ENCODE results near the gene RGCC. TPM values are rescaled to one million over a fixed set of nuclear protein-coding genes. Genes with fewer than 3 reads are reported as not detected.
"Not testable (repeated sequence)": the region's sequence is repeated elsewhere in the genome, so short reads cannot be mapped to it uniquely, and the experiment has no call there.

Gene RGCC
- total RNA-seq, 1 donor from 2014 or later: 184 TPM

DNA sequence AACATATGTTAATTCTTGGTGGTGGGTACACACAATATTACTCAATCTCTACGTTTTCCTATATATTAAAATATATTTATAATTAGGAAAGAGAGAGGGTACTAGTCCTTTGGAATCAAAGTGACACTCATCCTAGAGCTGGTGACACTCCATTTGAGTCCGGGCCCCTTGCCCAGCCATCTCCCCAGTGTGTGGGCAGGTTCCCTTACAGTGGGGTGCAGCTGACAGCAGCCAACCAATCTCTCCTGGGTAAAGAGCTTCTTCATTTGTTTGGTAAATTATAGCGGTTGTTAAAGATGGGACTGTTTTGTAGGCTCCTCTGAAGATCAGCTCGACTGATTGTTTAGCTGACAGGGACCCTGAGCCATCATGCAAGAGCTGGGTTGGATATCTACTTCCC lies 37.2 kb upstream of the RGCC start:
- H3K4me1 ChIP-seq: no peaks in the 10 kb centered on the region
- H3K36me3 ChIP-seq: no peaks in the 10 kb centered on the region
- DNase-seq (ENCODE audit: low spot score in 2 of 2): peak in 1 of 2 donors; percentile 34
- H3K9me3 ChIP-seq: no peaks in the 10 kb centered on the region
- no peaks in the 10 kb centered on the region for H3K27me3 ChIP-seq
- intact Hi-C loops (cut with DNase I): no loop called here
- TF ChIP-seq, protein P1, sequence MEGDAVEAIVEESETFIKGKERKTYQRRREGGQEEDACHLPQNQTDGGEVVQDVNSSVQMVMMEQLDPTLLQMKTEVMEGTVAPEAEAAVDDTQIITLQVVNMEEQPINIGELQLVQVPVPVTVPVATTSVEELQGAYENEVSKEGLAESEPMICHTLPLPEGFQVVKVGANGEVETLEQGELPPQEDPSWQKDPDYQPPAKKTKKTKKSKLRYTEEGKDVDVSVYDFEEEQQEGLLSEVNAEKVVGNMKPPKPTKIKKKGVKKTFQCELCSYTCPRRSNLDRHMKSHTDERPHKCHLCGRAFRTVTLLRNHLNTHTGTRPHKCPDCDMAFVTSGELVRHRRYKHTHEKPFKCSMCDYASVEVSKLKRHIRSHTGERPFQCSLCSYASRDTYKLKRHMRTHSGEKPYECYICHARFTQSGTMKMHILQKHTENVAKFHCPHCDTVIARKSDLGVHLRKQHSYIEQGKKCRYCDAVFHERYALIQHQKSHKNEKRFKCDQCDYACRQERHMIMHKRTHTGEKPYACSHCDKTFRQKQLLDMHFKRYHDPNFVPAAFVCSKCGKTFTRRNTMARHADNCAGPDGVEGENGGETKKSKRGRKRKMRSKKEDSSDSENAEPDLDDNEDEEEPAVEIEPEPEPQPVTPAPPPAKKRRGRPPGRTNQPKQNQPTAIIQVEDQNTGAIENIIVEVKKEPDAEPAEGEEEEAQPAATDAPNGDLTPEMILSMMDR (IDR thresholded peaks at IDR 0.05): no peak
- no peak overlapping the region for H3K4me3 ChIP-seq
- H3K27ac ChIP-seq: no peak overlapping the region

DNA sequence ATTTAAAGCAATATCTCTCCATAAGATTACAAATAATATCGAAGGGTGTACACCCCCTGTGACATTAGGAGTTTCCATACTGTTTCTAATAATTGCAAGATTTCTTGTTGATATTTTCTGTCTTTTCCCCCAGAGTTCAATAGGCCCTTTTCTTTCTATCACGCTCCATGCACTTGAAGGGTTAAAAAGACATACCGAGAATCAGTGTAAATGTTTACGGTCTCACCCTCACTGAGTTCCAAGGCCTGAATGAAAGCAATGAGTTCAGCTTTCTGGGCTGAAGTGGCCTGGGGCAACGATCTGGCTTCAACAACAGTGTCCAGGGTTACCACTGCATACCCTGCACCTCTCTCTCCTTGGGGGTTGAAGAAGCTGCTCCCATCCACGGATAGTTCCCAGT lies 36.0 kb upstream of the RGCC start:
- H3K4me1 ChIP-seq; H3K36me3 ChIP-seq; intact Hi-C loops (cut with DNase I); H3K27ac ChIP-seq; H3K27me3 ChIP-seq; DNase-seq (ENCODE audit: low spot score in 2 of 2); H3K4me3 ChIP-seq; H3K9me3 ChIP-seq: not testable (repeated sequence)

DNA sequence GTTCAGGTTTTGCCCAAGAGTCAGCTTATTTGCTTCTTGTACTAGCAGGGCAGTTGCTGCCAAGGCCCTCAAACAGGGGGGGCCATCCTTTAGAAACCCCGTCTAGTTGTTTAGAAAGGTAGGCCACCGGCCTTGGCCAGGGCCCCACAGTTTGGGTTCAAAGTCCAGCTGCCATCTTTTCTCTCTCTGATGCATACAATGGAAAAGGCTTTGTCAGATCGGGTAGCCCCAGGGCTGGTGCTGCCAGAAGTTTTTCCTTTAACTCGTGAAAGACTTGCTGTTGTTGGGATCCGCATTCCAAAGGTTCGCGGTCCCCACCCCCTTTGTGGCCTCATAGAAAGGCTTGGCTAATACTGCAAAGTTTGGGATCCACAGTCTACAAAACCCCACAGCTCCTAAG lies 35.4 kb upstream of the RGCC start:
- H3K27ac ChIP-seq; DNase-seq (ENCODE audit: low spot score in 2 of 2); H3K4me3 ChIP-seq; H3K36me3 ChIP-seq; H3K27me3 ChIP-seq; intact Hi-C loops (cut with DNase I); H3K9me3 ChIP-seq; H3K4me1 ChIP-seq: not testable (repeated sequence)

DNA sequence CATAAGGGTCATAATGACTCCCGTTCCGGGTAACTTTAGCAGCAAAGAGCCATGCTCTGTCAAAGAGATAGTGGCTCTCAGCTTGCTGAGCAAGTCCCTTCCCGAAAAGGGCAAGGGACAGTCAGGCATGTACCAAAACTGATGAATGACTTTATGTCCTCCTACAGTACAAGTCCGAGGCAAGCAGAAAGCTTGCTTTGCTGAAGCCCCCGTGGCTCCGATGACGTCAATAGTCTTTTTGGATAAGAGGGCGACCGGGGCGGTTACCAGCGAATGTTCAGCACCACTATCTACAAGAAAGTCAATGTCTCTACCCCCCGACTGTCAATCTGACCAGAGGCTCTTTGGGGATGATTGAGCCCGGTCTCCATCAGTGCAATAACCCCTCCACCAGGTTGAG lies 34.1 kb upstream of the RGCC start:
- H3K36me3 ChIP-seq; H3K4me3 ChIP-seq; DNase-seq (ENCODE audit: low spot score in 2 of 2); H3K4me1 ChIP-seq; H3K9me3 ChIP-seq; H3K27ac ChIP-seq; intact Hi-C loops (cut with DNase I); H3K27me3 ChIP-seq: not testable (repeated sequence)

DNA sequence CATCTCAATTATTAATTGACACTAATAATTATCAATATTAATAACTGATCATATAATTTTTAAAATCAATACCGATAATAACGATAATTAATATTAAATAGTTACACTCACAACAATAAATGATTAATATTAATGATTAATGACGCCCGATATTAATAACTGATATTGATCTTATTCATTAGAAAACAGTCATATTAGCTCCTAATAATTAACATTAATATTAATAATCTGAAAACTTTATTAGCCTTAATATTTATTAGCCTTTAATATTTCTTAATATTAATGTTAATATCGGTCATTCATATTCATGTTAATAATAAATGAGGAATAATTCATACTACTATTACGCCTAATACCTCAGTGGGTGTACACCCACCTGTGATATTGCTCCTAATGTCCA lies 32.7 kb upstream of the RGCC start:
- H3K4me3 ChIP-seq; DNase-seq (ENCODE audit: low spot score in 2 of 2); H3K27ac ChIP-seq; intact Hi-C loops (cut with DNase I); H3K36me3 ChIP-seq; H3K9me3 ChIP-seq; H3K27me3 ChIP-seq; H3K4me1 ChIP-seq: not testable (repeated sequence)

DNA sequence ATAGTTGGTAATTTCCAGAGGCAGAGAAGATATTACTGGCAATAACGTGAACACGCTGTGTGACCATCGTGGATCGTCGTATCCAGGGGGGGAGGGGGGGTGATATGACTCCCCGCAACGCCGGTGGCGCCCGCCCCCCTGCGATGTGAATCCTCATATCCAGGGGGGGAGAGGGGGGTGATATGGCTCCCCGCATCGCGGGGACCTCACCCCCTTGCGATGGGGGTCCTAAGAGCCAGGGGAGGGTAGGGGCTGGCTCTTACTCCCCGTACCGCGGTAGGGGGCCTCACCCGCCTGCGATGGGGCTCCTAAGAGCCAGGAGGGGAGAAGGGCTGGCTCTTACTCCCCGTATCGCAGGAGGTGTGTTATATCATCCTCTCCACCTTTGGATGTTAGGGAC lies 31.3 kb upstream of the RGCC start:
- H3K9me3 ChIP-seq: no peaks in the 10 kb centered on the region
- H3K4me3 ChIP-seq: no peak overlapping the region
- peaks cover 0 to 3% of the 10 kb centered on the region in 2 donors for H3K4me1 ChIP-seq
- H3K36me3 ChIP-seq: no peaks in the 10 kb centered on the region
- H3K27me3 ChIP-seq: no peaks in the 10 kb centered on the region
- no peak overlapping the region for H3K27ac ChIP-seq
- DNase-seq (ENCODE audit: low spot score in 2 of 2): no peak
- TF ChIP-seq, protein P1 (IDR thresholded peaks at IDR 0.05): no peak
- intact Hi-C loops (cut with DNase I): no loop called here

DNA sequence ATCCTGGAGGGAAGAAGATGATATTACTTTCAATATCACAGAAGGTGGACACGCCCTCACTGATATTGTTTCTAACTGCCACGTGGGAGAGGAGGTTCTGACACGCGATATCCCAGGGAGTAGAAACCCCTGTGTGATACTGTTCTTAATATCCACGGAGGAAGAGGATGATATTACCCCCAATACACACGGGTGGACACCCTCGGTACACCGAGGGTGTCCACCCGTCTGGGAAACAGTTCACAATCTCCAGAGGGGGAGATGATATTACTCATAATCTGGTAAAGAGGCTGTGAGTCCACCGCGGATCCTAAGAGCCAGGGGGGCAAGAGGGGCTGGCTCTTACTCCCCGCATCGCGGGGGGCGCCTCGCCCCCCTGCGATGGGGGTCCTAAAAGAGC lies 29.7 kb upstream of the RGCC start:
- H3K4me3 ChIP-seq: no peak overlapping the region
- TF ChIP-seq, protein P1 (IDR thresholded peaks at IDR 0.05): no peak
- intact Hi-C loops (cut with DNase I): no loop called here

DNA sequence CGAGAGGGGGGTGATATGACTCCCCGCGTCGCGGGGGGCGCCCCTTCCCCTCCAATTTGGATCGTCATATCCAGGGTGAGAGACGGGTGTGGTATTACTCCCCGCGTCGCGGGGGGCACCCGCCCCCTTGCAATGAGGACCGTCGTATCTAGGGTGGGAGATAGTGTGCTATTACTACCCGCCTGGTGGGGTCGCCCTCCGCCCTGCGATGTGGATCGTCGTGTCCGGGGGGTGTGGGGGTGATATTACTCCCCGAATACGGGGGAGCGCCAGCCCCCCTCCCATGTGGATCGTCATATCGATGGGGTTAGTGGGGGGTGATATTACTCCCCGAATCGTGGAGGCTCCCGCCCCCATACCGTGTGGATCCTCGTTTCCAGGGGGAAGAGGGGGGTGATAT lies 29.2 kb upstream of the RGCC start:
- intact Hi-C loops (cut with DNase I): no loop called here
- DNase-seq (ENCODE audit: low spot score in 2 of 2): no peak
- Histone ChIP-seq H3K27ac (no peak overlapping the region), H3K27me3 (no peaks in the 10 kb centered on the region), H3K9me3 (no peaks in the 10 kb centered on the region), H3K4me1 (peaks cover 0 to 3% of the 10 kb centered on the region in 2 donors), H3K4me3 (no peak overlapping the region), H3K36me3 (no peaks in the 10 kb centered on the region)
- TF ChIP-seq, protein P1 (IDR thresholded peaks at IDR 0.05): peak in 1 of 3 experiments; percentile 27

More for the DNA sequence above, 29.7 kb upstream of the RGCC start:
- Histone ChIP-seq H3K9me3 (no peaks in the 10 kb centered on the region), H3K36me3 (no peaks in the 10 kb centered on the region), H3K27ac (no peak overlapping the region), H3K4me1 (peaks cover 0 to 3% of the 10 kb centered on the region in 2 donors), H3K27me3 (no peaks in the 10 kb centered on the region)
- DNase-seq (ENCODE audit: low spot score in 2 of 2): no peak

DNA sequence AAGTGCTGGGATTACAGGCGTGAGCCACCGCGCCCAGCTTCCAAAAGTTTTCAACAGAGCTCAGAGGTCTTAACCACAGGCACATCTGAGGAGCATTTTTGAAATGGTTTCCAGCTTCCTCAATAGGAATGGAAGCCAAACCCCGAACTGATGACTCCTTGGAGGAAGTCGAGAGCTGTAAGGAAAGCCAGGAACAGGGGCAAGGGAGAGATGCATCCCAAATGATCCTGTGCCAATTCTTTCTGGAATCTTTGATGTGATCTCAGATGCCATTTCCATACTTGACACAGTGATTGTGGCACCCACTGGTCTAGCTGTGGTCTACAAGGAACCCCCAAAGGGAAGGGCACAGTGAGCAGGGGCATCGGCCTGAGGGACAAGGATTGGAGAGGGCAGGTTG lies 23.3 kb upstream of the RGCC start:
- intact Hi-C loops (cut with DNase I); H3K27ac ChIP-seq; H3K27me3 ChIP-seq: not testable (repeated sequence)

More for the DNA sequence above, 23.3 kb upstream of the RGCC start:
- DNase-seq (ENCODE audit: low spot score in 2 of 2); H3K4me1 ChIP-seq; H3K4me3 ChIP-seq; H3K36me3 ChIP-seq; H3K9me3 ChIP-seq: not testable (repeated sequence)
